ENCODE data around the gene ZNF181.

ZNF181 gene

GRCh38 chr19:34733266-34733745 lies 737 bp upstream of the ZNF181 start:
- Histone ChIP-seq H2BK15ac (replicated peaks; ENCODE audit: low read depth) (no peak overlapping the region), H3K4me1 (ENCODE audit: control insufficient read depth, low read depth, low read length) (peaks cover 4% of the 10 kb centered on the region), H3K27ac (ENCODE audit: low read depth, low read length) (no peak overlapping the region), H3K56ac (ENCODE audit: low read length) (peak overlapping the region; percentile 92), H3K36me3 (ENCODE audit: control insufficient read depth, insufficient read depth, low read length) (no peaks in the 10 kb centered on the region), H3K9ac (ENCODE audit: low read length) (peak overlapping the region; percentile 65), H2AK5ac (ENCODE audit: low read length) (no peak overlapping the region), H2BK120ac (ENCODE audit: low read depth, low read length) (no peak overlapping the region), H3K18ac (ENCODE audit: low read length) (no peak overlapping the region), H3K79me2 (ENCODE audit: control insufficient read depth, insufficient read depth, low read length) (no peaks in the 10 kb centered on the region), H3K27me3 (ENCODE audit: insufficient read depth, low read length, poor library complexity) (no peaks in the 10 kb centered on the region), H3K4me2 (ENCODE audit: low read length) (peak overlapping the region; percentile 95), H4K5ac (ENCODE audit: low read length) (no peak overlapping the region), H3K4me3 (ENCODE audit: low read length) (peak overlapping the region; percentile 83), H3K4ac (ENCODE audit: low read depth, low read length) (peak overlapping the region; percentile 26), H4K8ac (ENCODE audit: low read depth, low read length) (no peak overlapping the region), H2BK5ac (ENCODE audit: low read length) (no peak overlapping the region), H3K23ac (ENCODE audit: low read length) (no peak overlapping the region), H3K79me1 (ENCODE audit: low read length) (no peaks in the 10 kb centered on the region)
- DNase-seq, result peak; percentile 78
- no CpG with 5 or more reads among the region's 13 CpGs for WGBS (ENCODE audit: extremely low coverage, insufficient coverage, low lambda C conversion rate)

GRCh38 chr19:34734537-34735103 lies 577 bp downstream of the ZNF181 start:
- Histone ChIP-seq H3K4me3 (ENCODE audit: low read length) (peak overlapping the region; percentile 41), H3K36me3 (ENCODE audit: control insufficient read depth, insufficient read depth, low read length) (no peaks in the 10 kb centered on the region), H2BK120ac (ENCODE audit: low read depth, low read length) (no peak overlapping the region), H3K18ac (ENCODE audit: low read length) (no peak overlapping the region), H3K9ac (ENCODE audit: low read length) (peak overlapping the region; percentile 82), H3K27me3 (ENCODE audit: insufficient read depth, low read length, poor library complexity) (no peaks in the 10 kb centered on the region), H3K23ac (ENCODE audit: low read length) (no peak overlapping the region), H4K5ac (ENCODE audit: low read length) (no peak overlapping the region), H3K79me1 (ENCODE audit: low read length) (no peaks in the 10 kb centered on the region), H2BK15ac (replicated peaks; ENCODE audit: low read depth) (no peak overlapping the region), H2BK5ac (ENCODE audit: low read length) (no peak overlapping the region), H3K4me2 (ENCODE audit: low read length) (peak overlapping the region; percentile 81), H4K8ac (ENCODE audit: low read depth, low read length) (no peak overlapping the region), H3K56ac (ENCODE audit: low read length) (peak overlapping the region; percentile 88), H3K79me2 (ENCODE audit: control insufficient read depth, insufficient read depth, low read length) (no peaks in the 10 kb centered on the region), H3K4me1 (ENCODE audit: control insufficient read depth, low read depth, low read length) (peaks cover 4% of the 10 kb centered on the region), H2AK5ac (ENCODE audit: low read length) (no peak overlapping the region), H3K27ac (ENCODE audit: low read depth, low read length) (peak overlapping the region; percentile 75), H3K4ac (ENCODE audit: low read depth, low read length) (peak overlapping the region; percentile 29)
- peak; percentile 3 for DNase-seq
- no CpG with 5 or more reads among the region's 16 CpGs for WGBS (ENCODE audit: extremely low coverage, insufficient coverage, low lambda C conversion rate)

DNA sequence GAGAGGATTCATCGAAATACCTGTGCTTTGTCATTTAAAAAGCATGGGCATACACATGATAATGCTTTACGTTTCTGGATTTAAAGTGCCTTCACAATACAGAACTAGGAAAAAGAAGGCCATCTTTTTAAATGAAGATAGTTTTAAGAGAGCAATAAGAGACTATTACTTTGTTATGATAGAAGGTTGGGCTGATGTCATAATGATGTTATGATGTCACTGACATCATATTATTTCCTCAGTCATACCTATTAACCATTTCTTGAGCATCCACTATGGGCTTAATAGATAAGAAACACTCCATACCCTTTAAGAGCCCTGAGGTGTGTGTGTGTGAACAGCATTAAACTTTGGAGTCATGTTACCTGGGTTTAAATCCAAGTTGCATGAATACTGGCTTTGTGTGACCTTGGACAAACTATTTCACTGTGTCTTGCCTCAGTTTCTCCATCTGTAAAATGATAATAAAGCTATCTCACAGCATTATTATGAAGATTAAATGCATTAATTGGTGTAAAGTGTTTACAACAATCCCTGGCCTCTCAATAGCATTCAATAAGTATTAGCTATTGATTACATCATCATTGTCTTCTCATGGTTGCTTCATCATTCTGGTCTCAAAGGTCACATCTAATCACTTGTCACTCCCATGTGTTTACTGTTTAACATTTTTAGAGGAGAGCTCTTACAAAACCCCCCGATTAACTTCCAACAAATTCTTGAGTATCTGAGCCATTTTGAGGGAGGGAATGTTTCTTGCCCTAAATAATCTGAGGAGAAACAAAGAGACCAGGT lies 11.1 kb downstream of the ZNF181 start:
- H3K4ac ChIP-seq (ENCODE audit: low read depth, low read length), result no peak overlapping the region
- H3K36me3 ChIP-seq (ENCODE audit: control insufficient read depth, insufficient read depth, low read length), result no peaks in the 10 kb centered on the region
- H3K23ac ChIP-seq (ENCODE audit: low read length), result no peak overlapping the region
- no CpG with 5 or more reads among the region's 3 CpGs for WGBS (ENCODE audit: extremely low coverage, insufficient coverage, low lambda C conversion rate)
- no peak overlapping the region for H2AK5ac ChIP-seq (ENCODE audit: low read length)
- no peak overlapping the region for H4K5ac ChIP-seq (ENCODE audit: low read length)
- no peak overlapping the region for H3K9ac ChIP-seq (ENCODE audit: low read length)
- H3K27me3 ChIP-seq (ENCODE audit: insufficient read depth, low read length, poor library complexity), result no peaks in the 10 kb centered on the region
- DNase-seq, result no peak
- no peak overlapping the region for H2BK120ac ChIP-seq (ENCODE audit: low read depth, low read length)
- H3K27ac ChIP-seq (ENCODE audit: low read depth, low read length), result no peak overlapping the region
- no peak overlapping the region for H3K4me3 ChIP-seq (ENCODE audit: low read length)
- H3K4me2 ChIP-seq (ENCODE audit: low read length), result no peak overlapping the region
- no peaks in the 10 kb centered on the region for H3K79me2 ChIP-seq (ENCODE audit: control insufficient read depth, insufficient read depth, low read length)
- H2BK5ac ChIP-seq (ENCODE audit: low read length), result no peak overlapping the region
- no peak overlapping the region for H3K18ac ChIP-seq (ENCODE audit: low read length)
- H4K8ac ChIP-seq (ENCODE audit: low read depth, low read length), result no peak overlapping the region
- H3K56ac ChIP-seq (ENCODE audit: low read length), result no peak overlapping the region
- H3K79me1 ChIP-seq (ENCODE audit: low read length), result no peaks in the 10 kb centered on the region
- H2BK15ac ChIP-seq (replicated peaks; ENCODE audit: low read depth), result no peak overlapping the region
- no peaks in the 10 kb centered on the region for H3K4me1 ChIP-seq (ENCODE audit: control insufficient read depth, low read depth, low read length)

DNA sequence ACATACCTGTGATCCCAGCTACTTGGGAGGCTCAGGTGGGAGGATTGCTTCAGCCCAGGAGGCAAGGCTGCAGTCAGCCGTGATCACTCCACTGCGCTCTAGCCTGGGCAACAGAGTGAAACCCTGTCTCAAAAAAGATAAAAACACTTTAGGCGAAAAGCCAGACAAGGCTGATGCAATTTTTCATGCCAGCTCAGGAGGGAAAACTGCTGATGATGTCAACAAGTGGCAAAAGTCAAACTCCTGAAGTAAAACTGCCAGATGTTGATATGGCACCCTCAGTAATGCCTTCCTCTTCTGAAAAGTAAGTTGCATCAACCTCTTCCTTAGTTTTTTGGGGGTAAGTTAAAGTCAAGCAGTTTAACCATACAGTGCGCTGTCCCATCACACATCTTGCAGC lies 23.4 kb downstream of the ZNF181 start:
- Histone ChIP-seq H3K36me3 (ENCODE audit: control insufficient read depth, insufficient read depth, low read length) (no peaks in the 10 kb centered on the region), H3K27me3 (ENCODE audit: insufficient read depth, low read length, poor library complexity) (no peaks in the 10 kb centered on the region), H2BK5ac (ENCODE audit: low read length) (no peak overlapping the region), H3K27ac (ENCODE audit: low read depth, low read length) (no peak overlapping the region), H2BK15ac (replicated peaks; ENCODE audit: low read depth) (no peak overlapping the region), H2AK5ac (ENCODE audit: low read length) (no peak overlapping the region), H3K9ac (ENCODE audit: low read length) (no peak overlapping the region), H3K56ac (ENCODE audit: low read length) (no peak overlapping the region), H4K5ac (ENCODE audit: low read length) (no peak overlapping the region), H3K4ac (ENCODE audit: low read depth, low read length) (no peak overlapping the region), H3K4me1 (ENCODE audit: control insufficient read depth, low read depth, low read length) (no peaks in the 10 kb centered on the region), H3K4me3 (ENCODE audit: low read length) (no peak overlapping the region), H3K79me2 (ENCODE audit: control insufficient read depth, insufficient read depth, low read length) (no peaks in the 10 kb centered on the region), H4K8ac (ENCODE audit: low read depth, low read length) (no peak overlapping the region), H2BK120ac (ENCODE audit: low read depth, low read length) (no peak overlapping the region), H3K79me1 (ENCODE audit: low read length) (no peaks in the 10 kb centered on the region), H3K23ac (ENCODE audit: low read length) (no peak overlapping the region), H3K4me2 (ENCODE audit: low read length) (no peak overlapping the region), H3K18ac (ENCODE audit: low read length) (no peak overlapping the region)
- WGBS (ENCODE audit: extremely low coverage, insufficient coverage, low lambda C conversion rate), result no CpG with 5 or more reads among the region's 4 CpGs
- no peak for DNase-seq

DNA sequence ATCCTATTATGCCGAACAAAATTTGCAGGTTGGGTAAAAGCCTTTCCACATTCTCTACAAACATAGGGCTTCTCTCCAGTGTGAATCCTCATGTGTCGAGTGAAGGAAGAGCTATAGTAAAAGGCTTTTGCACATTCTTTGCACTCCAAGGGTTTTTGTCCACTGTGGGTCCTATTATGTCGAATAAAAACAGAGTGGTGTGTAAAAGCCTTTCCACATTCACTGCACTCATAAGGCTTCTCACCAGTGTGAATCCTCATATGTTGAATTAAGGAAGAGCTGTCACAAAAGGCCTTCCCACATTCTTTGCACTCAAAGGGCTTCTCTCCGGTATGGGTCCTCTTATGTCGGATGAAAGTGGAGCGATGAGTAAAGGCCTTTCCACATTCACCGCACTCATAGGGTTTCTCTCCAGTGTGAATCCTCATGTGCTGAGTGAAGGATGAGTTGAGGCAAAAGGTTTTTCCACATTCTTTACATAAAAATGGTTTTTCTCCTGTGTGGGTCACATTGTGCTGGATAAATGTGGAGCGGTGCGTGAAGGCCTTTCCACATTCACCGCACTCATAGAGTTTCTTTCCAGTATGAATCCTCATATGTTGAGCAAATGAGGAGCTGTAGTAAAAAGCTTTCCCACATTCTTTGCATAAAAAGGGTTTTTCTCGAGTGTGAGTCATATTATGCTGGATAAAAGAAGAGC lies 25.3 kb downstream of the ZNF181 start:
- H3K4ac ChIP-seq (ENCODE audit: low read depth, low read length), result no peak overlapping the region
- H3K27me3 ChIP-seq (ENCODE audit: insufficient read depth, low read length, poor library complexity), result no peaks in the 10 kb centered on the region
- H4K8ac ChIP-seq (ENCODE audit: low read depth, low read length), result no peak overlapping the region
- H3K4me3 ChIP-seq (ENCODE audit: low read length), result peak overlapping the region; percentile 12
- no peak overlapping the region for H3K27ac ChIP-seq (ENCODE audit: low read depth, low read length)
- WGBS (ENCODE audit: extremely low coverage, insufficient coverage, low lambda C conversion rate), result no CpG with 5 or more reads among the region's 11 CpGs
- H3K4me1 ChIP-seq (ENCODE audit: control insufficient read depth, low read depth, low read length), result no peaks in the 10 kb centered on the region
- H3K4me2 ChIP-seq (ENCODE audit: low read length), result no peak overlapping the region
- no peak overlapping the region for H3K18ac ChIP-seq (ENCODE audit: low read length)
- DNase-seq, result peak; percentile 2
- no peaks in the 10 kb centered on the region for H3K36me3 ChIP-seq (ENCODE audit: control insufficient read depth, insufficient read depth, low read length)
- no peak overlapping the region for H3K56ac ChIP-seq (ENCODE audit: low read length)
- no peak overlapping the region for H4K5ac ChIP-seq (ENCODE audit: low read length)
- no peak overlapping the region for H2AK5ac ChIP-seq (ENCODE audit: low read length)
- H2BK120ac ChIP-seq (ENCODE audit: low read depth, low read length), result no peak overlapping the region
- no peak overlapping the region for H3K9ac ChIP-seq (ENCODE audit: low read length)
- H3K79me1 ChIP-seq (ENCODE audit: low read length), result no peaks in the 10 kb centered on the region
- H2BK15ac ChIP-seq (replicated peaks; ENCODE audit: low read depth), result no peak overlapping the region
- H2BK5ac ChIP-seq (ENCODE audit: low read length), result no peak overlapping the region
- no peaks in the 10 kb centered on the region for H3K79me2 ChIP-seq (ENCODE audit: control insufficient read depth, insufficient read depth, low read length)
- no peak overlapping the region for H3K23ac ChIP-seq (ENCODE audit: low read length)
